Tibial nerve (tissue), 4 donors: ENCODE measurements around the gene MGAT3.

ENCODE experiments used
- CTCF ChIP-seq, 5 experiments: fragments of 200-600 bp in 3 of 5; fragments of 450-650 bp in 2 of 5; sonication (generic) in 3 of 5; IDR thresholded peaks; one replicate each; pipeline ENCODE4 v1.5.1; 2016 to 2019; ENCODE audit warnings: antibody characterized with exemption in 5 of 5, mild to moderate bottlenecking in 3 of 5, moderate library complexity in 2 of 5
- EP300 ChIP-seq, 2 donors: sonication (generic); formaldehyde crosslinking; IDR thresholded peaks; one replicate each; pipeline ENCODE4 v1.6.1; 2017; ENCODE audit warnings: antibody characterized with exemption in 2 of 2, mild to moderate bottlenecking in 1 of 2

DNA sequence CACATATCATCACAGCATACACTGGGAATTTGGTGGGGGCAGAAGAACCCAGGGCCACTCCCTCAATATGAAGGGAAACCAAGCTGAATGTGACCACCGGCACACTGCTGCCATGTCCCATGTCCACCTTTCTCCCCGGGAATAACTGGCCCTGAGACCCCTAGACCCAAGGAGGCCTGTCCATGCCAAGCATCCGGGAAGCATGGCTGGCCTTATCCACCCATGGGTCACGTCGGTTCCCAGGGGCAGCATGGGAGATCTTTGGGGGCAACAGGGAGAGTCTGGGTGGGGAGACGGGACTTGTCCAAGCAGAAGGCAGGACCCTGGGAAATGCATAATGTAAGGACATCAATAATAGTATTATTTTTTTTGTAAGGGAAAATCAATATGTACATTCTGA, 34.9 kb downstream of the MGAT3 start:
- TF ChIP-seq CTCF (IDR thresholded peaks at IDR 0.05) (no peak), EP300 (IDR thresholded peaks at IDR 0.05) (no peak)
